NCI-H1694 (cell line): ENCODE data around the gene IRAK2.
A peak's percentile ranks its signal among the peaks of the same experiment; 100 is the strongest.
"Not testable (repeated sequence)": the region's sequence is repeated elsewhere in the genome, so short reads cannot be mapped to it uniquely, and the experiment has no call there.

Experiments used
- DNase-seq: peaks from one replicate; lab custom pipeline; 2025; lab: John Stamatoyannopoulos, UW

IRAK2 gene

DNA sequence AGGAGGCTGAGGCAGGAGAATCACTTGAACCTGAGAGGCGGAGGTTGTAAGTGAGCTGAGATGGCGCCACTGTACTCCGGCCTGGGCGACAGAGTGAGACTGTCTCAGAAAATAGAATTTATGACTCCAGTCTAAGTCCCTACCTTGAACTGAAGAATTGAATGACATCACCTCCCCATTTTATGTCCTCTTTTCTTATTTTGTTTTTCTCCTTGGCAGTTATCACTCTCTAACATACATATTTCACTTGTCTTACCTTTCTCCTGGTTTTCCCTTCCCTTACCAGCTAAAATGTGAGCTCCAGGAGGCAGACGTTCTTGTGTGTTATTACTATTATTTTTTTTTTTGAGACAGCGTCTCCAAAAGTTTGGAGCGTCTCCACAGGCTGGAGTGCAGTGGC lies 91.1 kb downstream of the IRAK2 start:
- DNase-seq: no peak

DNA sequence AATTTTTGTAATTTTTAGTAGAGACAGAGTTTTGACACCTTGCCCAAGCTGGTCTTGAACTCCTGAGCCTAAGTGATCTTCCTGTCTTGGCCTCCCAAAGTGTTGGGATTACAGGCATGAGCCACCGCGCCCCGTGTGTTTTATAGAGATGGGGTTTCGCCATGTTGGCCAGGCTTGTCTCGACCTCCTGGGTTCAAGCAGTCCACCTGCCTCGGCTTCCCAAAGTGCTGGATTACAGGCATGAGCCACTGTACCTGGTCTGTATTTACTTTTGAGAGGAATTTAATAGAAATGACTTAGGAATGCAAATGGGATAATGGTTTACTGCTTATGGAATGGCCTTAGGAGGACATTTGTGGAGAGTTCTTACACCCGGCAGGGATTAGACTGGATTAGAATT lies 94.3 kb downstream of the IRAK2 start:
- DNase-seq: no peak

DNA sequence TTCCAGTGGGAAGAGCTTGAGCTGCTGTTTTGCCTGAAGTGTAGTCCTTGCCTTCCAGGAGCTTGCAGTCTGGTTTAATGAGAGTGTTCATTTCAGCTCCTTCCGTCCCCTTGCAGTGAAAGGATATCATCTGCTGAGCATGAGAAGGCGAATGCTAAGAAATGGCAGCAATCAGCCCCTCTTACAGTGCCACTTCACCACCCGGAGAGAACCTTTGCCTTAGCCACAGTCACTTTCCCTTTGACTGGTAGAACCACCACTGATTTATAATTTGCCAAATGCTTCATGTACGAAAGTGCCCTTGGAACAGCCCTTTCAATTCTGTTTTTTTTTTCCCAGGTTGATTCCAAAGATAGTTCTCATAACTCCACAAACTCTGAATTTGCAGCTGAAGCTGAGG lies 95.1 kb downstream of the IRAK2 start:
- DNase-seq: no peak

DNA sequence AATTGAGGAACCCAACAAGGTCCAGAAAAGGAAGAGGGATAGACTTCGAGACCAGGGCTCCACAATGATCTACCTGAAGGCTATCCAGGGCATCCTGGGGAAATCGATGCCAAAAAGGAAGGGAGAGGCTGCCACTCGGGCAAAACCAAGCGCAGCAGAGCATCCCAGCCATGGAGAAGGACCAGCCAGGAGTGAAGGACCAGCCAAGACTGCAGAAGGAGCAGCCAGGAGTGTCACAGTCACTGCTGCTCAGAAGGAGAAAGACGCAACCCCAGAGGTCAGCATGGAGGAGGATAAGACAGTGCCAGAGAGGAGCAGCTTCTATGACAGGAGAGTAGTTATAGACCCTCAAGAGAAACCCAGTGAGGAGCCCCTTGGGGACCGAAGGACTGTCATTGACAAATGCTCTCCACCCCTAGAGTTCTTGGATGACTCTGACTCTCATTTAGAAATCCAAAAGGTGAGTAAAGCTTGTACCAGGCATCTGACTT lies 95.5 kb downstream of the IRAK2 start:
- DNase-seq: no peak

DNA sequence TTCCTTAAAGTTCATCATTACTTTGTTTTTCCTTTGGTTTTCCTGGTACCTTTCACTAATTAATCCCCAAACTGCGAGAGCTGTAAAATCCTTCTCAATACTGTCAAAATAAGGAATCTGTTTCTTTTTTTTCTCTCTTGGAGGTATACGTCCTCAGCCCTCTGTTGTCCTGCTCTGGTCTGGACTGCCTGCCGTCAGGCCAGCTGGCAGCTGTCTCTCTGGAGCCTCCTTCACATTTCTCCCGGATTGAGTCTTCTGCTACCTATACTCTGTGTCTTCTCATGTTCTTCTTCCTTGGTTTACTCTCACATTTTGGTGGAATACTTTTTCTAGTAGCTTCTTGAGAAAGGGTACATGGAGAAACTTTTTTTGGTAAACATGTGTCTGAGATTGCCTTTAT lies 97.3 kb downstream of the IRAK2 start:
- no peak for DNase-seq

DNA sequence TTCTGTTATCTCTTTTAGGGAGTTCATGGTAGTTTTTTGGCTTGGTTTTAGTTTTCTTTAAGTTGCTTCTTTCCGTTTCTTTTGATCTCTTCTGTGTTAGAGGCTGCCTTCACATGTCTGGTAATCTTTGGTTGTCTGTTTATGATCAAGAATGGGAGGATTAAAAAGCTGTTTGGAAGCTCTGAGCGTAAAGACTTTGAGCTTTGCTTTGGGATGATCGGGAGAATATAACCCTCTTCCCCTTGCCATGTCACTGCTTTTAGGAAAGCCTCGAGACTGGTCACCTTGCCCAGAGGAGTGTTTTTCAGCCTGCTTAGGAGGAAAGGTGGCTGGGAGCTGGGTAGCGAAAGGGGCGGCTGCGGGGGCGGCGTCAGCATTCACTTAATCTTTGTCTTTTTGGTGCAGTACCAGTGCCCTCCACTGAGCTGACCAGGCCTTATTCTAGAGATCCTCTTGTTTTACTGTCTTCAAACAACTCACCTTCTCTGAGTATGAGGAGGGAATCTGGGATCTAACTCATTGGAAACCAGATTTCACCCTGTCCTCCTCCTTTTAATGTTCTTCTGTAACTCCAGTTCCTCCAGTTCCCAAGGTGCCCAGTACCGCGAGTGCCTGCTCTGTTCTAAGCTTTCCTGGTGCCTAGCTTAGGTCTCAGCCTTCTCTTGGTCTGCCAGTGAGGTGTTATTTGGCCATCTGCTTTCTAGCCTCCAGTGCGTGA lies 99.1 kb downstream of the IRAK2 start:
- DNase-seq: no peak

DNA sequence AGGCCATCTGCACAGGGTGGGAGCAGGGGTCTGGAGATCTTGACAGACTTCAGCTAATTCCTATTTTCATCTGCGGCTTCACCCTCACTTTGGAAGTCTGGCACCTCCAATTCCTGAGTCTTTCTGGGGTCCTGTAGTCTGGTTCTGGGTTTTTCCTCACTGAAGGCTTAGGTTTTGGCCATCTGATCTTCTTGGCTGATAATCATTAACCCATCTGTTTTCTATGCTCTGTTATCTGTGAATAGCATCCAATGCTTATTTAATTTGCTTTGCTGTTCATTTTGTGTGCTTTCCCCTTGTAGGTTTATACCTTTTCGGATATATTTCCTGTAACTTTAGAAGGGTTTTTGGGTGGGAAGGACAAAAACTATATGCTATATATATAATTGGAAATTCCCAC lies 101.1 kb downstream of the IRAK2 start:
- no peak for DNase-seq

DNA sequence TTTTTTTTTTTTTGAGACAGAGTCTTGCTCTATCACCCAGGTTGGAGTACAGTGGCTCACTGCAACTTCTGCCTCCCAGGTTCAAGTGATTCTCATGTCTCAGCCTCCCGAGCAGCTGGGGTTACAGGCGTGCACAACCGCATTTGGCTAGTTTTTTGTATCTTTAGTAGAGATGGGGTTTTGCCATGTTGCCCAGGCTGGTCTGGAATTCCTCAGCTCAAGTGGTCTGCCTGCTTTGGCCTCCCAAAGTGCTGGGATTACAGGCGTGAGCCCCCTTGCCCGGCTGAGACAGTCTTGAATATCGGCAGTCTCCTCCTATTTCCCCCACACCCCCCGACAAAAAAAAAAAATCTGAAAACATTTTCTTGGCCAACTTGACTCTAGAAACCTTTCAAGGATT lies 102.2 kb downstream of the IRAK2 start:
- DNase-seq: not testable (repeated sequence)

DNA sequence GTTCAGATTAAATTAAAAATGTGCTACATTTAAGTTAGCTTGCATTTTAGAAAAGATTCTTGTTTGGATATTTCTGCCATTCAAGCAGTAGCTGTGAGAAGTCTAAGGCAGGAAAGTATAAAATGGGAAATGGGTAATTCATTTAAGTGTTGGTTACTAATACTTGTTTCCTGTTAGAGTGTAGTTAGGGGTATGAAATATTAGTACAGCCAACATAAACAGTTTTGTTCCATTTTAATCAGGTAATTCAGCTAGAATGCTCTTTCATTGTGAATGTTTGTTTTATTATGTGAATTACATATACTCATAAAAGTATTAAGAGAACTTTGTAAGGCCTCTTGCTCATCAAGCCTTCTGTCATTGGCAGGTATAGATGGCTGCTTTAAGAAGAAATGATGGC lies 103.4 kb downstream of the IRAK2 start:
- no peak for DNase-seq

DNA sequence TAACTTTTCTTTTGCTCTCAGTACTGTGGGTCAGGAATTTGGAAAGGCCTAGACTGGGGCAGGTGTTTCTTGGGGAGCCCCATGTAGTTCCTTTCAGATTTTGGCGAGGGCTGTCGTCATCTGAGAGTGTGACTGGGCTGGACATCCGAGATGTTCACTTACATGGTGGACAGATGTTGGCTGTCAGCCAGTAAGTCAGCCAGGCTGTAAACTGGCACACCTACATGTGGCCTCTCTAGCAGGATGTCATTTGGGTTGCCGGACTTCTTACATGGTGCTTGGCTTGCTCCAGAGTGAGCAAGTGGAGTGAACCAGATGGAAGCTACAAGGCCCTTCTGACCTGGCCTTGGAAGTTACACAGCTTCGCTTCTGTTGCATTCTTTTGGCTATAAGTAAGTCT lies 104.2 kb downstream of the IRAK2 start:
- no peak for DNase-seq

DNA sequence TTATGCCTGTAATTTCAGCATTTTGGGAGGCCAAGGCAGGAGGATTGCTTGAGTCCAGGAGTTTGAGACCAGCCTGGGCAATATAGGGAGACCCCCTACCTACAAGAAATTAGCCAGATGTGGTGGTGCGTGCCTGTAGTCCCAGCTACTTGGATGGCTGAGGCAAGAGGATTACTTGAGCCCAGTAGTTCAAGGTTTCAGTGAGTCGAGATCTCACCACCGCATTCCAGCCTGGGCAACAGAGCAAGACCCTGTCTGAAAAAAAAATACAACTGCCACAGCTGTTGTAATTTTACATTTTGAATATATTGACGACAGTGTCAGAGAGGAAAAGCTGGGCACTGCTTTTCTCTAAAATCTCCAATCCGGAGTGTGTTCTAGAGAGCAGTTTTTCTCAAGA lies 104.7 kb downstream of the IRAK2 start:
- no peak for DNase-seq

DNA sequence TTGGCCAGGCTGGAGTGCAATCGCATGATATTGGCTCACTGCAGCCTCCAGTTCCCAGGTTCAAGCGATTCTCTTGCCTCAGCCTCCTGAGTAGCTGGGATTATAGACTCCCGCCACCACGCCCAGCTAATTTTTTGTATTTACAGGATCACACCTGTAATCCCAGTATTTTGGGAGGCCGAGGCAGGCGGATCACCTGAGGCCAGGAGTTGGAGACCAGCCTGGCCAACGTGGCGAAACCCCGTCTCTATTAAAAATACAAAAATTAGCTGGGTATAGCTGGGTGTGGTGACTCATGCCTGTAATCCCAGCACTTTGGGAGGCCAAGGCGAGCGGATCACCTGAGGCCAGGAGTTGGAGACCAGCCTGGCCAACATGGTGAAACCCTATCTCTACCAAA lies 107.8 kb downstream of the IRAK2 start:
- DNase-seq: not testable (repeated sequence)

DNA sequence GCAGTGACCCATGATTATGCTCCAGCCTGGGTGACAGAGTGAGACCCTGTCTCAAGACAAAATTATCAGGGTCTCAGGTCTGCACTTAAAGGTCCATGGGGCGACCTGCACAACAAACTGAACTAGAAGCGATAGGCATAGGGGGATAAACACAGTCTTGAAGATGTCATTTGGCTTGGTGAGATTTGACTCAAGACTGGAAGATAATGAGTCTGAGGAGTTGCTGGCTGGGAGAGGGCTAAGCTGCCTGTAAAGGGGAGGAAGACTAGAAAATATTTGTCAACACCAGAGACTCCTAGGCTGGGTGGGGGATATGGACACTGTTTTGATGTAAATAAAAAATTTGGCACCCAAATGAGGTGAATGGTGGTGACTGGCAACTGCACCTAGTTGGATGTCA lies 108.3 kb downstream of the IRAK2 start:
- no peak for DNase-seq

DNA sequence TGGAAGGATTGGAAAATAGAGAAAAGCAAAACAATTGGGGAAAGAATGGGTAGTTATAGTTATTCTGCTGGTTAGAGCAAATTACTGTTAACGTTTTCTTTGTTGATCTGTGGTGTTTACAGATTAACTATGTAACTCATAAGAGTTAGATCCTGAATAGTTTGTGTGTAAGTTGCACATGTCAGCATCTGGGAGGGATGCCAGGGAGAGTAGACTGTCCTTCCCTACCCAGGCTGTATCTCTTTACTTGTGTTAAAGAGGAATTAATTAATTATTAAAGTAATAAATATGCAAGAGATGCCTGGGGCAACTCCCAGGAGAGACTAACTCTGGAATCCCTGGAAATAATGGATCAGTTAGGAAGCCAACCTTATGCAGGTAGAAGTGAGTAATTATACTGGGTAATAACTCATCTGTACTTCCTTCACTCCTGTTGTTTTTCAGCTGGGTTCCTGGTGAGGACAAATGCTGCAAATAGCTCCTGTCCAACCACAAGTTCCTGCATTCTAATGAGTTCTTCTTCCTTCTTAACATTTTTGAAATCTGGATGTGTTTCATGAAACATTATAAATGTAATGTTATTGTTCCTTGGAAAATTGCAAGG lies 109.1 kb downstream of the IRAK2 start:
- DNase-seq: no peak

DNA sequence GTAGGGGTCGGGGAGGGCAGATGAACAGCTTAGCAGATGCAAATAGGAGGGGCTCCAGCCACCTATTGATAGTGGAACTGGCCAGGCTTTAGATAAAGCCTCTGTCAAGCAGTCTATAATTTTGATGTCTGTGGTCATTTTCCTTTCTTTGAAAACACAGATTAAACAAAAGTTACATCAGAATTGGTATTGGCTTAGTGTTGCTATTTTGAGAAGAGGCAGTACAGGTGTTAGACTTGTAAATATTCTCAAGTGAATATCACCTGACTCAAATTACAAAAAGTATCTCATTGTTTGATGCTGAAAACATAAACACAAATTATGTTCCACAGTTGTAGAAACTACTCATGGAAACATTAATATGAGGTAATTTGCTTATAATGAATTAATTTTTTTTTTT lies 109.9 kb downstream of the IRAK2 start:
- no peak for DNase-seq

DNA sequence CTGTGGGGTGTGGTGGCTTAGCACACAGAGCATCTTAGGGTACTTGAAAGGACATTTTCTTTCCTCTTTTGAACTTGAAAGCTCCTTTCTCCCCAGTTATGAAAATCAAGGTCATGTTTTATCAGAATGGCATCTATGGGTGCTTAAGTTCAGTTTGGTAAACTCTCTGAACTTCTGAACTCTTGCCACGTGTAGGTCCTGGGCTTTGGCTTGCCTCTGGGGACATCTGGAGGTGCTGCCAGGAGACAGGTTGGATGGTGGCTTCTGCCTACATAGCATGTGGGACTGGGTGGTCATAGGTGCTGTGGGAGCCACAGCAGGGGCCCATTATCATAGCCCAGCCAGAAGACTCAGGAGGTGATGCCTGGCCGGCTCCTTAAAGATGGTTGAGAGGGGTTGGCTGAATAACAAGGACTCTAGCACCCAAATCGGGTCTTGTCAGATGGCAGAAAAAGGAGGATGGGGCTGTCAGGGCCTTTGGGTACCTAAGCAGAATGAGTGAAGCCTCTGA lies 112.5 kb downstream of the IRAK2 start:
- DNase-seq: no peak

DNA sequence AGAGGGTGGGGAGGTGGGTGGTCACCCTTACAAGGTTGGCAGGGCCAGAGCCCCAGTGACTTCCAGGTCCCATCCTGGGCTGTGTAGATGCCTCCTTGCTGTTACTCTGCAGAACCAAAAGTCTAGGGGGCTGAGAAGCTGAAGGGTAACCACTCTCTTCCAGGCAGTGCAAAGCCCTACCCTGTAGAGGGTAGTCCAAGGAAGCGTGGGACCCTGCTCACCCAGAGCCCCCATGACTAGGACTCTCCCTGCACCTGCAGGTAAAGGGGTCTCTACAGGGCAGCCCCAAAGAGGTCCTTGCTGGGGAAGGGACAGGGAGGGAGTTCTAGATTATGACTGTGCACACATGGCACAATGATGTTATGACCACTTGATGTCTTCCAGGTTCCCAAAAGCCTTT lies 113.8 kb downstream of the IRAK2 start:
- DNase-seq: no peak

DNA sequence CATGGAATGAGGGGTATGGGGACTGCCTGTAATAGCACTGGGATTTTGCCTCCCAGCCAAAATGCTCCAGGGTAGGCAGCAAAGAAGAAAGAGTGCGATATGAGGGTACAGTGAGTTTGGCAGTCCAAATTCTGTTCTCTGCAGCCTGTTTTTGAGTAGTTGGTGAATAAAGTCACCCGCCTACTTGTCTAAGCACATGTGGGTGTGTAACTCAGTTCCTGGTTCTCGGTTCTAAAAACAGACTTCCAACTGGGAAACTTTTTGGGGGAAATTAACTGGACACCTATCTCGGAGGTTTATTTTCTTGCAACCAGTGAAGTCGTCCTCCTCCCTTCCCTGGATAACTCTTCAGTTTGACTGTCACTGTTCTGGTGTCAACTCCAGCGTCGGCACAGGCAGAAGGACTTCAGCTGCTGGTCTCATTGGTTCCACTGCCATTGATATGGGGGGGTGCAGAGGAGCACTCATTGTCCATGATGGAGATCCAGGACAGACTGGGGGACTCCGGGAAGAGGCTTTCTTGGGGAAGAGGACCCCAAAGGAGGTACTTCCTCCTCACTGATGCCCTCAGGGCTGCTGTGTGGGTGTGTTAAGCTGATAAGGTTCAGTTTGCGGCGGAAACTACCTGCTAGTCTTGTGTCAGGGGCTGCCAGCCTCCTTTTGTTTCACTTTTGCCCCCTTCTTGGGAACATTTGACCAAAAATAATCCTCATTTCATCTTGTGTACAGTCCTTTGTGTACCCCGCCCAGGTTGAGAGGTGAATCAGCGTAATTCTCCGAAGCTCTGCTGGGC lies 114.9 kb downstream of the IRAK2 start:
- DNase-seq: no peak

DNA sequence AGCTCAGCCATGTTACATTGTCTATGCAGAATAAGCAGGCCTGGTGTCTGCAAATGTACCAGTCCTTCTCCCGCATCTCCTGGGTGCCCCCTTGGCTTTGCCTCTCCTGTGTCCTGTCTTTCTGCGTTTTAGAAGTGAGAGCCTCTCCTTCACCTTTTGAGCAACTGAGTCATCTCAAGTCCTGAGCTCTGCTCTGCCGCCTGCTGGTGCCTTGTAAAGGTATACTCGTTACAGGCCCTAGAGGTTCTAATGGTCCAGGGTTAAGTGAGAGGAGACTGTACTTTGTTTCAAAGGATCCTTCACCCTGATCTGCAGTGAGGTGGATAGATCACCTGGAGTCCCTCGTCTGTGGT lies 115.4 kb downstream of the IRAK2 start:
- no peak for DNase-seq

DNA sequence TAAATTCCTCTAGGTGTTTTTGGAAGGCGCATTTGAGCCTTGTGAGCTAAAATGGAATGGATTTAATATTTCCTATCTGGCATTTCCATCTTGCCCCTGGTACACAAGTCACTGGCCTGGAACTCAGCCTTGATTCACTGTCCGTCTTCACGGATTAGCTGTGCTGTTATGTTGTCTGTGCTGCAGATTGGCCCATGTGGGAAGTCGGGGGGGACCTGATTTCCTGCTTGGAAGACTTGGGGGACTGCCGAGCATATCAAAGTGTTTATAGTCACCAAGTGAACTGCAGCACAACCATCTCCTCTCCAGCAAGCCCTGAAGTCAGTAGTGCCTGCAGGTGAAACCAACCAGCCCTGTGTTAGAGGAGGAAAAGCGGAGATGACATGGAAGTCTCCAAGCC lies 115.9 kb downstream of the IRAK2 start:
- DNase-seq: no peak

DNA sequence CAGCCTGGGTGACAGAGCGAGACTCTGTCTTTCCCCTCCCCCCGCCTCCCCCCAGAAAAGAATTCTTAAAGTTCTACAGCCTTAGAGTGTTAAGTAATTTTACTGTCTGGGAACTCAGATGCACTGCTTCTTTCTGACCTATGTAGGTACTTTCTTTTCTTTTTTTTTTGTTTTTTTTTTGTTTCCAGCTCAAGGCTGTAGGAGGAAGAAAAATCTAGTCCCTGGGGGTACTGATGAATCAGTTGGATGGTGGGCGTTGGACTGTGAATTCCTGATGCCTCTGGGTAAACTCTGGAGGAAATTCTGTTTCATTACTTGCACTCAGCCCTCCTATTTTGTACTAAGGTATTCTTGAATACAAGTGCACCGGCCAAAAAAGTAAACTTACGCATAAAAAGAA lies 117.2 kb downstream of the IRAK2 start:
- DNase-seq: no peak

DNA sequence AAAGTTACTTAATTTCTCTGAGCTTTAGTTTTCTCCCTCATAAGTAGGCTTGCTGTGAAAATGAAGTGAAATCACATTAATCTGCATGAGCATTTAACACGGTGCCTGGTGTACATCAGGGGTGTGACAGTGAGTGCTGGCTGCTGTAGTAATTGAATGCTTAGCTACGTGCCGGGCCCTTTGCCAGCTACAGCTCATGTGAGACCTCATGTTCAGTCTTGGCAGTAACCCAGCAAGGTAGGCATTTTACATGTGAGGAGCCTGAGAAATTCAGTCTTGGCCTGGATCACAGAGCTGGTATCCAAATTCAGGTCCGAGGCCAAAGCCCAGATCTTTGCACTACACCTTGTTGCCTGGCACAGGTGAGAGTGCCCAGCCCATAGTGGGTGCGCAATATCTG lies 118.9 kb downstream of the IRAK2 start:
- peak; percentile 5 for DNase-seq

DNA sequence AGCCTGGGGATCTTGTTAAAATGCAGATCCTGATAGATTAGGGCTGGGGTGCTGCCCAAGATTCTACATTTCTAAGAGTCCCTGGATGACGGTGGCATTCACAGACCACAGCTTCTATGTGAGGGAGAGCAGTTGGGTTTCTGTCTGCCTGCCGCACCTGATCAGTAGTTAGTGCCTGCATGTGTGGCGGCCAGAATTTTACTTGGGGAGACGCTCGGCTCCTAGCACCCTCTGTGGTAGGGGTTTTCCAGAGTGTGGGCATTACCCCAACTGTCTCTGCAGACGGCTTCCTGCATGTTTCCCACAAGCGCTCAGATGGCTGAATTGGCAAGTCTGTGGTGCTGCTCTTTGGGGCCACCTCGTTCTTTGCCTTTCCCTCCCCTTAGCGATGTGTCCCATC lies 119.8 kb downstream of the IRAK2 start:
- DNase-seq: no peak
